HEK293 (cell line): ENCODE data around the gene NKD2.
"Not testable (repeated sequence)": the region's sequence is repeated elsewhere in the genome, so short reads cannot be mapped to it uniquely, and the experiment has no call there.

Source experiments
- CTCF ChIA-PET: fragments of 350-600 bp; formaldehyde crosslinking; extraction: SDS; loops from one replicate; lab custom pipeline; 2021; ENCODE audit warnings: antibody characterized with exemption; lab: Yijun Ruan, JAX
- POLR2A ChIA-PET: fragments of 300-600 bp; formaldehyde crosslinking; extraction: SDS; loops from one replicate; lab custom pipeline; 2020; ENCODE audit warnings: antibody characterized with exemption, inconsistent platforms; lab: Yijun Ruan, JAX
- H3K27ac ChIP-seq: fragments of 200-500 bp; sonication (Bioruptor generic); 2 replicates; pipeline ENCODE4 v1.5.1; 2014; ENCODE audit warnings: low read depth, low read length, control low read depth, inconsistent platforms; ENCODE audit errors: extremely low read depth
- H3K36me3 ChIP-seq, 2 experiments: fragments of 200-500 bp in 1 of 2; sonication (Bioruptor generic) in 1 of 2; 1 replicate in 1 of 2; 2 replicates in 1 of 2; pipeline ENCODE4 v1.5.1; 2014 to 2017; ENCODE audit warnings: inconsistent platforms in 2 of 2, low read length in 2 of 2; ENCODE audit not compliant: control insufficient read depth in 2 of 2, insufficient read depth in 1 of 2
- H3K4me1 ChIP-seq: fragments of 200-500 bp; sonication (Bioruptor generic); 2 replicates; pipeline ENCODE4 v1.5.1; 2014; ENCODE audit warnings: mild to moderate bottlenecking, low read length, inconsistent platforms; ENCODE audit not compliant: control insufficient read depth, insufficient read depth
- H3K4me3 ChIP-seq: 2 replicates; pipeline ENCODE4 v1.5.1; 2011; ENCODE audit warnings: low read depth, mild to moderate bottlenecking, control low read depth, low read length, moderate library complexity
- H3K9me3 ChIP-seq: fragments of 200-500 bp; sonication (Bioruptor generic); 2 replicates; pipeline ENCODE4 v1.5.1; 2014; ENCODE audit warnings: low read depth, low read length, inconsistent platforms; ENCODE audit not compliant: control insufficient read depth, insufficient read depth
- EGR2 ChIP-seq: fragments of 450-650 bp; formaldehyde crosslinking; IDR thresholded peaks from 2 replicates; pipeline ENCODE4 v1.5.1; 2016; ENCODE audit warnings: low read depth, missing biosample characterization, missing genetic modification characterization
- PRDM2 ChIP-seq: fragments of 450-650 bp; formaldehyde crosslinking; IDR thresholded peaks from 2 replicates; pipeline ENCODE4 v1.5.1; 2016; ENCODE audit warnings: missing biosample characterization, missing genetic modification characterization, borderline replicate concordance
- SCRT1 ChIP-seq: fragments of 450-650 bp; formaldehyde crosslinking; IDR thresholded peaks from 2 replicates; pipeline ENCODE4 v1.5.1; 2016; ENCODE audit warnings: missing biosample characterization, missing genetic modification characterization, borderline replicate concordance
- ZBTB1 ChIP-seq: fragments of 450-650 bp; formaldehyde crosslinking; IDR thresholded peaks from 2 replicates; pipeline ENCODE4 v1.5.1; 2016; ENCODE audit warnings: missing biosample characterization, missing genetic modification characterization
- ZBTB21 ChIP-seq: fragments of 450-650 bp; formaldehyde crosslinking; IDR thresholded peaks from 2 replicates; pipeline ENCODE4 v1.5.1; 2017; ENCODE audit warnings: missing biosample characterization, missing genetic modification characterization
- ZFP3 ChIP-seq: fragments of 450-650 bp; formaldehyde crosslinking; IDR thresholded peaks from 2 replicates; pipeline ENCODE4 v1.5.1; 2016; ENCODE audit warnings: low read depth, missing biosample characterization, missing genetic modification characterization
- ZNF174 ChIP-seq: fragments of 450-650 bp; formaldehyde crosslinking; IDR thresholded peaks from 2 replicates; pipeline ENCODE4 v1.5.0; 2017; ENCODE audit warnings: missing biosample characterization, mild to moderate bottlenecking, missing genetic modification characterization
- ZNF292 ChIP-seq: fragments of 450-650 bp; formaldehyde crosslinking; IDR thresholded peaks from 2 replicates; pipeline ENCODE4 v1.5.1; 2016; ENCODE audit warnings: low read depth, missing biosample characterization, missing genetic modification characterization, borderline replicate concordance
- ZNF426 ChIP-seq: fragments of 450-650 bp; formaldehyde crosslinking; IDR thresholded peaks from 2 replicates; pipeline ENCODE4 v1.5.1; 2017; ENCODE audit warnings: missing biosample characterization, missing genetic modification characterization, mild to moderate bottlenecking, inconsistent platforms, moderate library complexity
- ZNF830 ChIP-seq: fragments of 450-650 bp; IDR thresholded peaks from 2 replicates; pipeline ENCODE4 v1.5.0; 2018; ENCODE audit warnings: missing biosample characterization, missing genetic modification characterization, low read depth, mild to moderate bottlenecking, moderate library complexity
- ZNF843 ChIP-seq: fragments of 450-650 bp; formaldehyde crosslinking; IDR thresholded peaks from 2 replicates; pipeline ENCODE4 v1.5.1; 2016; ENCODE audit warnings: missing biosample characterization, missing genetic modification characterization
- ZSCAN16 ChIP-seq: fragments of 450-650 bp; formaldehyde crosslinking; IDR thresholded peaks from 2 replicates; pipeline ENCODE4 v1.5.1; 2016; ENCODE audit warnings: missing biosample characterization, missing genetic modification characterization
- TF ChIP-seq, protein P1 (sequence below): fragments of 450-650 bp; formaldehyde crosslinking; IDR thresholded peaks from 2 replicates; pipeline ENCODE4 v1.5.1; 2016; ENCODE audit warnings: missing biosample characterization, missing genetic modification characterization
- TF ChIP-seq, protein P2 (sequence below): fragments of 450-650 bp; formaldehyde crosslinking; IDR thresholded peaks from 2 replicates; pipeline ENCODE4 v1.5.1; 2016; ENCODE audit warnings: missing biosample characterization, missing genetic modification characterization
- TF ChIP-seq, protein P3 (sequence below): fragments of 450-650 bp; IDR thresholded peaks from 2 replicates; pipeline ENCODE4 v1.5.1; 2018; ENCODE audit warnings: missing biosample characterization, missing genetic modification characterization
- TF ChIP-seq, protein P4 (sequence below): fragments of 450-650 bp; formaldehyde crosslinking; optimal IDR thresholded peaks from 2 replicates; pipeline ENCODE3; 2016; ENCODE audit warnings: missing biosample characterization, mild to moderate bottlenecking, missing genetic modification characterization

Gene NKD2

GRCh38 chr5:969408-969839 lies 39.2 kb upstream of the NKD2 start:
- no peak overlapping the region for H3K27ac ChIP-seq
- no peaks in the 10 kb centered on the region for H3K4me1 ChIP-seq
- TF ChIP-seq, protein P1, sequence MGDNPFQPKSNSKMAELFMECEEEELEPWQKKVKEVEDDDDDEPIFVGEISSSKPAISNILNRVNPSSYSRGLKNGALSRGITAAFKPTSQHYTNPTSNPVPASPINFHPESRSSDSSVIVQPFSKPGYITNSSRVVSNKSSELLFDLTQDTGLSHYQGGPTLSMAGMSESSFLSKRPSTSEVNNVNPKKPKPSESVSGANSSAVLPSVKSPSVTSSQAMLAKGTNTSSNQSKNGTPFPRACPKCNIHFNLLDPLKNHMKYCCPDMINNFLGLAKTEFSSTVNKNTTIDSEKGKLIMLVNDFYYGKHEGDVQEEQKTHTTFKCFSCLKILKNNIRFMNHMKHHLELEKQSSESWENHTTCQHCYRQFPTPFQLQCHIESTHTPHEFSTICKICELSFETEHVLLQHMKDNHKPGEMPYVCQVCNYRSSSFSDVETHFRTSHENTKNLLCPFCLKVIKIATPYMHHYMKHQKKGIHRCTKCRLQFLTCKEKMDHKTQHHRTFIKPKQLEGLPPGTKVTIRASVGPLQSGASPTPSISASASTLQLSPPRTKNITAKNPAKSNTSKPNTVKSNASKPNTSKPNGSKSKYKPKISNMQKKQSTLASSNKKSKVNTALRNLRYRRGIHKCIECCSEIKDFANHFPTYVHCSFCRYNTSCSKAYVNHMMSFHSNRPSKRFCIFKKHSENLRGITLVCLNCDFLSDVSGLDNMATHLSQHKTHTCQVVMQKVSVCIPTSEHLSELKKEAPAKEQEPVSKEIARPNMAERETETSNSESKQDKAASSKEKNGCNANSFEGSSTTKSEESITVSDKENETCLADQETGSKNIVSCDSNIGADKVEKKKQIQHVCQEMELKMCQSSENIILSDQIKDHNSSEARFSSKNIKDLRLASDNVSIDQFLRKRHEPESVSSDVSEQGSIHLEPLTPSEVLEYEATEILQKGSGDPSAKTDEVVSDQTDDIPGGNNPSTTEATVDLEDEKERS (tag by site-specific recombination) = no peak
- TF ChIP-seq ZSCAN16 (tag by site-specific recombination) = no peak
- TF ChIP-seq, protein P2, sequence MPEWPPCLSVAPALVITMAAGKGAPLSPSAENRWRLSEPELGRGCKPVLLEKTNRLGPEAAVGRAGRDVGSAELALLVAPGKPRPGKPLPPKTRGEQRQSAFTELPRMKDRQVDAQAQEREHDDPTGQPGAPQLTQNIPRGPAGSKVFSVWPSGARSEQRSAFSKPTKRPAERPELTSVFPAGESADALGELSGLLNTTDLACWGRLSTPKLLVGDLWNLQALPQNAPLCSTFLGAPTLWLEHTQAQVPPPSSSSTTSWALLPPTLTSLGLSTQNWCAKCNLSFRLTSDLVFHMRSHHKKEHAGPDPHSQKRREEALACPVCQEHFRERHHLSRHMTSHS (tag by site-specific recombination) = no peak
- no peak for TF ChIP-seq SCRT1 (tag by site-specific recombination)
- no peak for TF ChIP-seq ZNF292 (tag by site-specific recombination)
- TF ChIP-seq EGR2 (tag by site-specific recombination) = no peak
- TF ChIP-seq ZNF174 (tag by site-specific recombination) = no peak
- TF ChIP-seq, protein P3, sequence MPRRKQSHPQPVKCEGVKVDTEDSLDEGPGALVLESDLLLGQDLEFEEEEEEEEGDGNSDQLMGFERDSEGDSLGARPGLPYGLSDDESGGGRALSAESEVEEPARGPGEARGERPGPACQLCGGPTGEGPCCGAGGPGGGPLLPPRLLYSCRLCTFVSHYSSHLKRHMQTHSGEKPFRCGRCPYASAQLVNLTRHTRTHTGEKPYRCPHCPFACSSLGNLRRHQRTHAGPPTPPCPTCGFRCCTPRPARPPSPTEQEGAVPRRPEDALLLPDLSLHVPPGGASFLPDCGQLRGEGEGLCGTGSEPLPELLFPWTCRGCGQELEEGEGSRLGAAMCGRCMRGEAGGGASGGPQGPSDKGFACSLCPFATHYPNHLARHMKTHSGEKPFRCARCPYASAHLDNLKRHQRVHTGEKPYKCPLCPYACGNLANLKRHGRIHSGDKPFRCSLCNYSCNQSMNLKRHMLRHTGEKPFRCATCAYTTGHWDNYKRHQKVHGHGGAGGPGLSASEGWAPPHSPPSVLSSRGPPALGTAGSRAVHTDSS (tag by site-specific recombination) = no peak
- TF ChIP-seq ZBTB21 (tag by site-specific recombination) = no peak
- no peak overlapping the region for H3K4me3 ChIP-seq
- no peaks in the 10 kb centered on the region for H3K36me3 ChIP-seq
- H3K9me3 ChIP-seq = no peaks in the 10 kb centered on the region
- ChIA-PET POLR2A (no interaction called here), CTCF (interaction anchor here (0.7 to 0.8 kb wide), 2 partner anchors 18 to 46 kb away, joined by 3 read pairs; no protein-coding TSS in a partner anchor)

DNA sequence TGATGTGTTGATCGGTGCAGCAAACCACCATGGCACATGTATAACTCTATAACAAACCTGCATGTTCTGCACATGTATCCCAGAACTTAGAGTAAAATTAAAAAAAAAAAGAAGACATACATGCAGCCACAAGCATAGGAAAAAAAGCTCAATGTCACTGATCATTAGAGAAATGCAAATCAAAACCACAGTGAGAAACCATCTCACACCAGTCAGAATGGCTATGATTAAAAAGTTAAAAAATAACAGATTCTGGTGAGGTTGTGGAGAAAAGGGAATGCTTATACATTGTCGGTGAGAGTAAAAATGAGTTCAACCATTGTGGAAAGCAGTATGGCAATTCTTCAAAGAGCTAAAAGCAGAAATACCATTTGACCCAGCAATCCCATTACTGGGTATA lies 36.0 kb upstream of the NKD2 start:
- H3K9me3 ChIP-seq, H3K4me3 ChIP-seq, H3K4me1 ChIP-seq, H3K27ac ChIP-seq, H3K36me3 ChIP-seq, POLR2A ChIA-PET: not testable (repeated sequence)
- CTCF ChIA-PET = interaction anchor here (0.6 kb wide), 2 partner anchors 155 to 161 kb away, joined by 4 to 5 read pairs; no protein-coding TSS in a partner anchor

- ChIA-PET CTCF (interaction anchor here (0.6 to 1.9 kb wide), 4 partner anchors 10 to 197 kb away, joined by 3 to 5 read pairs (median 4); partner anchors contain the start of gene NKD2), POLR2A (no interaction called here)
- Histone ChIP-seq H3K9me3 (no peaks in the 10 kb centered on the region), H3K36me3 (no peaks in the 10 kb centered on the region), H3K27ac (no peak overlapping the region), H3K4me1 (no peaks in the 10 kb centered on the region), H3K4me3 (no peak overlapping the region)
- no peak for TF ChIP-seq ZBTB1 (tag by site-specific recombination)
- TF ChIP-seq ZNF830 (tag by site-specific recombination) = no peak
- TF ChIP-seq ZNF426 (tag by site-specific recombination) = no peak
- TF ChIP-seq PRDM2 = no peak
- TF ChIP-seq ZFP3 (tag by site-specific recombination) = no peak
- no peak for TF ChIP-seq ZNF843 (tag by site-specific recombination)
- TF ChIP-seq, protein P4, sequence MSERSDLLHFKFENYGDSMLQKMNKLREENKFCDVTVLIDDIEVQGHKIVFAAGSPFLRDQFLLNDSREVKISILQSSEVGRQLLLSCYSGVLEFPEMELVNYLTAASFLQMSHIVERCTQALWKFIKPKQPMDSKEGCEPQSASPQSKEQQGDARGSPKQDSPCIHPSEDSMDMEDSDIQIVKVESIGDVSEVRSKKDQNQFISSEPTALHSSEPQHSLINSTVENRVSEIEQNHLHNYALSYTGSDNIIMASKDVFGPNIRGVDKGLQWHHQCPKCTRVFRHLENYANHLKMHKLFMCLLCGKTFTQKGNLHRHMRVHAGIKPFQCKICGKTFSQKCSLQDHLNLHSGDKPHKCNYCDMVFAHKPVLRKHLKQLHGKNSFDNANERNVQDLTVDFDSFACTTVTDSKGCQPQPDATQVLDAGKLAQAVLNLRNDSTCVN (tag by site-specific recombination) = no peak
Measured at GRCh38 chr5:976849-977751, 31.5 kb upstream of the NKD2 start.
